ENCODE measurements around the gene PRR23E. TPM values are rescaled to one million over a fixed set of nuclear protein-coding genes. Genes with fewer than 3 reads are reported as not detected.

Gene PRR23E
- total RNA-seq, 2 experiments from 2014 or later = not detected

DNA sequence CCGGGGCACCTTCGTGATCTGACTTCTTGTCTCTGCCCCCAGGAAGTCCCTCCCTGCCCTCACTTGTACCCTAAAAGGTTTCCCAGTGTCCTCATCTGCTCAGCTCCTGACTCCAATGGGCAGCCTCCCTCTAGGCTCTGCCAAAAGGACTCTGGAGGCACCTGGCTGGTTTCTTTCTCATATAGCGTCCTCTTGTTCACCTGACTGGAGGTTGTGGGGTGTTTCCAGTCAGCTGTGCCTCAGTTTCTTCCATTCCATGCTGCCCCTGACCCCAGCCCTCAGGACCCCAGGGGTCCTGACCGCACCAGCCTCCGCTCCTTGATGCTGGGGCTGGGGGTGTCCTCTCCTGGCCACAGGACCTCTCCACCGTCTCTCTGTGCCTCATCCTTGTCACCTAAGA, 2.5 kb downstream of the PRR23E start:
- DNase-seq (no peak), ATAC-seq (ENCODE audit: poor library complexity) (no peak)
- Histone ChIP-seq H3K9me3 (ENCODE audit: control insufficient read depth in 1 of 2, insufficient read depth in 1 of 2, low read length in 2 of 2) (peaks cover 0 to 23% of the 10 kb centered on the region in 2 experiments), H3K27me3 (ENCODE audit: control insufficient read depth in 1 of 2, insufficient read depth in 2 of 2, low read length in 2 of 2) (peaks cover 0 to 6% of the 10 kb centered on the region in 2 experiments), H3K27ac (ENCODE audit: low read depth in 1 of 2, low read length in 2 of 2) (no peak overlapping the region), H3K4me3 (ENCODE audit: low read length) (no peak overlapping the region), H3K4me1 (ENCODE audit: insufficient read depth, low read length) (no peaks in the 10 kb centered on the region), H3K36me3 (ENCODE audit: insufficient read depth, low read length) (no peaks in the 10 kb centered on the region)
- TF ChIP-seq, protein P1, sequence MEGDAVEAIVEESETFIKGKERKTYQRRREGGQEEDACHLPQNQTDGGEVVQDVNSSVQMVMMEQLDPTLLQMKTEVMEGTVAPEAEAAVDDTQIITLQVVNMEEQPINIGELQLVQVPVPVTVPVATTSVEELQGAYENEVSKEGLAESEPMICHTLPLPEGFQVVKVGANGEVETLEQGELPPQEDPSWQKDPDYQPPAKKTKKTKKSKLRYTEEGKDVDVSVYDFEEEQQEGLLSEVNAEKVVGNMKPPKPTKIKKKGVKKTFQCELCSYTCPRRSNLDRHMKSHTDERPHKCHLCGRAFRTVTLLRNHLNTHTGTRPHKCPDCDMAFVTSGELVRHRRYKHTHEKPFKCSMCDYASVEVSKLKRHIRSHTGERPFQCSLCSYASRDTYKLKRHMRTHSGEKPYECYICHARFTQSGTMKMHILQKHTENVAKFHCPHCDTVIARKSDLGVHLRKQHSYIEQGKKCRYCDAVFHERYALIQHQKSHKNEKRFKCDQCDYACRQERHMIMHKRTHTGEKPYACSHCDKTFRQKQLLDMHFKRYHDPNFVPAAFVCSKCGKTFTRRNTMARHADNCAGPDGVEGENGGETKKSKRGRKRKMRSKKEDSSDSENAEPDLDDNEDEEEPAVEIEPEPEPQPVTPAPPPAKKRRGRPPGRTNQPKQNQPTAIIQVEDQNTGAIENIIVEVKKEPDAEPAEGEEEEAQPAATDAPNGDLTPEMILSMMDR (IDR thresholded peaks at IDR 0.05) = no peak
- ChIA-PET CTCF (no interaction called here), POLR2A (no interaction called here)
- Mint-ChIP-seq H3K9me3 (peaks cover 2% of the 10 kb centered on the region), H3K27ac (no peak overlapping the region), H3K4me1 (ENCODE audit: low read depth) (no peaks in the 10 kb centered on the region), H3K27me3 (peaks cover 14% of the 10 kb centered on the region), H3K36me3 (ENCODE audit: low read depth) (no peaks in the 10 kb centered on the region), H3K4me3 (no peak overlapping the region)
- intact Hi-C loops (cut with DNase I, micrococcal nuclease) = no loop called here

DNA sequence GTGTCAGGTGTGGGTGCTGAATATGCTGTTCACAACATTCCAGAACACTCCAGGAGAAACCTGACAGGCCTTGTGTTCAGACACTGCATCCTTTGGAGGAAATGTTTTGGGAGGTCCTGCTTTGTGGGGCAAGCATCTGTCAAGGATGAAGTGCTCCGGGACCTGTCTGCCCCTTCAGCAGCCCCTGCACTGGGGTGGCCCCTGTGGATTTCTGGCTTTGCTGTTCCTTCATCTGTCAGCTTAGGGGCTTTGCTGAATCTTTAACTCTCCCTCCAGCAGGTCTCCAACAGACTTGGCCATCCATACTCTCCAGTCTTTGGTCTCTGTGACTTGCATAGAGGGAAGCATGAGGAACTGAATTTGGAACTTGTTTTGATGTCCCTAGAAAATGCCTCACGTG, 3.1 kb downstream of the PRR23E start:
- no peaks in the 10 kb centered on the region for H3K4me1 ChIP-seq (ENCODE audit: insufficient read depth, low read length)
- Mint-ChIP-seq H3K36me3 (ENCODE audit: low read depth) (no peaks in the 10 kb centered on the region), H3K27me3 (peaks cover 14% of the 10 kb centered on the region), H3K27ac (no peak overlapping the region), H3K9me3 (peaks cover 2% of the 10 kb centered on the region), H3K4me1 (ENCODE audit: low read depth) (no peaks in the 10 kb centered on the region), H3K4me3 (no peak overlapping the region)
- no peaks in the 10 kb centered on the region for H3K36me3 ChIP-seq (ENCODE audit: insufficient read depth, low read length)
- POLR2A ChIA-PET = no interaction called here
- TF ChIP-seq, protein P1 (IDR thresholded peaks at IDR 0.05) = no peak
- CTCF ChIA-PET = no interaction called here
- intact Hi-C loops (cut with DNase I, micrococcal nuclease) = no loop called here
- H3K27me3 ChIP-seq (ENCODE audit: control insufficient read depth in 1 of 2, insufficient read depth in 2 of 2, low read length in 2 of 2) = peaks cover 0 to 6% of the 10 kb centered on the region in 2 experiments
- no peak for ATAC-seq (ENCODE audit: poor library complexity)
- DNase-seq = no peak
- H3K4me3 ChIP-seq (ENCODE audit: low read length) = no peak overlapping the region
- H3K27ac ChIP-seq (ENCODE audit: low read depth in 1 of 2, low read length in 2 of 2) = no peak overlapping the region
- peaks cover 0 to 23% of the 10 kb centered on the region in 2 experiments for H3K9me3 ChIP-seq (ENCODE audit: control insufficient read depth in 1 of 2, insufficient read depth in 1 of 2, low read length in 2 of 2)

DNA sequence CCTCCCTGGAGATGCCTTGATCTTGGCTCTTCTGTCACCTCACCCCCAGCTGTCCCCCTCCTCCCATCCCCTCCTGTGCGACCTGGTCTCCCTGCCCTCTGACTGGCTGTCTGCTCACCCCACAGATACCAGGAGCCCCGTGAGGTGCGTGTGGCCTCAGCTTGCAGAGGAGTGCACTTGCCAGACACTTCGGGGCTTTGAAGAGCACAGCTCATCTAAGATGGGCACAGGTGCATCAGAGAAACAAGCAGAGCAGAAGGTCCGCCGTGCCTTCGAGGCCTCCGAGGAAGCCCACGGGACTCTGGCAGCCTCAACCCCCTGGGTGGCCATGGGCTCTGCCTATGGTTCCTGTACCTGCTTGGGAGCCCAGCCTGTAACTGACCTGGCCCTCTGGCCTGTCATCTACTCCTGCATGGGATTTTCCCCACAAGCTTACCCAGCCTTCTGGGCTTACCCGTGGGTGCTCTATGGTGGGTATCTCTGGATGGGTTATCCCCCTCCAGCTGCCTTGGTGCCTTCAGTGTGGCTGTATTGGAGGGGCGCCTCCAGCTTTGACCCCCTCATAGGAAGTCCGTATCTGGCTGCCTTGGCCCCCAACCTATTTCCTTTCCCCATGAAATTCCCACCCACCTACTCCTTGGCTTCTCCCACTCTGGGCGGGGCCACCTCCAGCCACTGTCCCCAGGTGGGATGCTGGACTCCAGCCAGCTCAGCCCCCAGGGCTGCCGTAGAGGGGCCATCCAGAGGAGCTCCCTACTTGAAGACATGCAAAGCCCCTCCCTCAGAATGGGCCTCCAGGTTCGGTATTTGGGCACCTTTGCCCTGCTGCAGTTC, 3.8 kb downstream of the PRR23E start:
- POLR2A ChIA-PET = no interaction called here
- intact Hi-C loops (cut with DNase I, micrococcal nuclease) = no loop called here
- CTCF ChIA-PET = no interaction called here
- H3K27me3 Mint-ChIP-seq = peaks cover 19% of the 10 kb centered on the region
- peaks cover 0 to 23% of the 10 kb centered on the region in 2 experiments for H3K9me3 ChIP-seq (ENCODE audit: control insufficient read depth in 1 of 2, insufficient read depth in 1 of 2, low read length in 2 of 2)
- DNase-seq (no peak), ATAC-seq (ENCODE audit: poor library complexity) (no peak)
- H3K27ac Mint-ChIP-seq = no peak overlapping the region
- H3K4me1 Mint-ChIP-seq (ENCODE audit: low read depth) = no peaks in the 10 kb centered on the region
- no peak overlapping the region for H3K4me3 Mint-ChIP-seq
- H3K4me1 ChIP-seq (ENCODE audit: insufficient read depth, low read length) = no peaks in the 10 kb centered on the region
- H3K36me3 ChIP-seq (ENCODE audit: insufficient read depth, low read length) = no peaks in the 10 kb centered on the region
- no peak overlapping the region for H3K4me3 ChIP-seq (ENCODE audit: low read length)
- TF ChIP-seq, protein P1 (IDR thresholded peaks at IDR 0.05) = no peak
- H3K9me3 Mint-ChIP-seq = peaks cover 2% of the 10 kb centered on the region
- peaks cover 0 to 6% of the 10 kb centered on the region in 2 experiments for H3K27me3 ChIP-seq (ENCODE audit: control insufficient read depth in 1 of 2, insufficient read depth in 2 of 2, low read length in 2 of 2)
- no peaks in the 10 kb centered on the region for H3K36me3 Mint-ChIP-seq (ENCODE audit: low read depth)
- no peak overlapping the region for H3K27ac ChIP-seq (ENCODE audit: low read depth in 1 of 2, low read length in 2 of 2)

Data from CD4-positive, alpha-beta T cell (primary cell).